HepG2 (cell line): ENCODE results near the gene ASB5. TPM values are rescaled to one million over a fixed set of nuclear protein-coding genes. Genes with fewer than 3 reads are reported as not detected.

Source experiments
- ATAC-seq: fragments of 200-7000 bp; cut with Tn5 transposase; 3 replicates; pipeline ENCODE4 v1.9.1; 2020; ENCODE audit warnings: mild to moderate bottlenecking, moderate library complexity
- BruUV-seq: library from RNA; stranded (reverse); fragments of 400-500 nt; replicated peaks from 2 replicates; lab custom pipeline; 2021; lab: Mats Ljungman, UMichigan
- CTCF ChIA-PET: fragments of 300-600 bp; formaldehyde crosslinking; extraction: SDS; loops from one replicate; lab custom pipeline; 2021; ENCODE audit warnings: low total read pairs, inconsistent platforms, low intra/inter-chr PET ratio; lab: Yijun Ruan, JAX
- POLR2A ChIA-PET: fragments of 350-600 bp; sonication (Branson Sonifier 250); formaldehyde crosslinking; loops from one replicate; lab custom pipeline; 2020; ENCODE audit warnings: antibody characterized with exemption, inconsistent platforms; lab: Yijun Ruan, JAX
- DNase-seq: peaks from one replicate; pipeline ENCODE4 v3.0.0-alpha.2; 2015; ENCODE audit warnings: low spot score
- FAIRE-seq: peaks from 3 replicates; lab custom pipeline; 2011; peaks lifted over from hg19 to GRCh38; lab: Jason Lieb, UNC
- H2AFZ ChIP-seq: one replicate; pipeline ENCODE4 v1.6.1; 2011; ENCODE audit warnings: low read length, inconsistent platforms
- H3K27ac ChIP-seq: fragments of 300-600 bp; 3 replicates; pipeline ENCODE4 v1.8.0; 2011; ENCODE audit warnings: mixed run types, mild to moderate bottlenecking, mixed read lengths, low read length, inconsistent platforms; ENCODE audit not compliant: insufficient read depth; ENCODE audit errors: extremely low read length
- H3K27me3 ChIP-seq, 2 experiments: fragments of 200-600 bp in 1 of 2; 2 replicates in 1 of 2; 3 replicates in 1 of 2; pipeline versions ENCODE4 v1.6.0 to v1.8.0; 2011; ENCODE audit warnings: low read length in 2 of 2, mild to moderate bottlenecking in 2 of 2, moderate library complexity in 2 of 2, inconsistent platforms in 1 of 2; ENCODE audit not compliant: insufficient read depth in 2 of 2, control insufficient read depth in 1 of 2
- H3K36me3 ChIP-seq, 2 experiments: fragments of 200-600 bp in 1 of 2; replicated peaks in 1 of 2; 2 replicates in 1 of 2; 3 replicates in 1 of 2; pipeline versions ENCODE4 v1.5.1 to v1.8.0; 2011; ENCODE audit warnings: low read length in 2 of 2, inconsistent platforms in 1 of 2; ENCODE audit not compliant: insufficient read depth in 2 of 2, control insufficient read depth in 1 of 2
- H3K4me1 ChIP-seq: 2 replicates; pipeline ENCODE4 v1.5.1; 2012; ENCODE audit warnings: low read length, inconsistent platforms; ENCODE audit not compliant: insufficient read depth
- H3K4me2 ChIP-seq: 2 replicates; pipeline ENCODE4 v1.6.0; 2011; ENCODE audit warnings: low read depth, low read length, inconsistent platforms
- H3K4me3 ChIP-seq, 3 experiments: fragments of 200-600 bp in 1 of 3; sonication (generic), shearing (Covaris generic) in 1 of 3; replicated peaks in 1 of 3; 2 replicates each; pipeline ENCODE4 v1.5.1; 2011 to 2016; ENCODE audit warnings: low read length in 3 of 3, inconsistent platforms in 2 of 3, low read depth in 2 of 3, mild to moderate bottlenecking in 2 of 3, control low read depth in 1 of 3, mixed read lengths in 1 of 3; ENCODE audit not compliant: insufficient read depth in 1 of 3
- H3K79me2 ChIP-seq: one replicate; pipeline ENCODE4 v1.6.1; 2011; ENCODE audit warnings: low read length, inconsistent platforms; ENCODE audit not compliant: insufficient read depth
- H3K9ac ChIP-seq: 2 replicates; pipeline ENCODE4 v1.6.0; 2011; ENCODE audit warnings: mild to moderate bottlenecking, low read depth, low read length, inconsistent platforms; ENCODE audit not compliant: insufficient read depth
- H3K9me3 ChIP-seq: 2 replicates; pipeline ENCODE4 v1.5.1; 2012; ENCODE audit warnings: mild to moderate bottlenecking, low read length
- H4K20me1 ChIP-seq: 2 replicates; pipeline ENCODE4 v1.6.0; 2011; ENCODE audit warnings: inconsistent platforms, mild to moderate bottlenecking, low read length, moderate library complexity; ENCODE audit not compliant: insufficient read depth
- FLYWCH1 ChIP-seq: sonication (generic); formaldehyde crosslinking; IDR thresholded peaks from 2 replicates; pipeline ENCODE4 v1.8.1; 2023; ENCODE audit warnings: mild to moderate bottlenecking, missing genetic modification reagents
- FOXJ3 ChIP-seq: sonication (generic); formaldehyde crosslinking; IDR thresholded peaks from 2 replicates; pipeline ENCODE4 v1.4.0; 2020; ENCODE audit warnings: missing genetic modification reagents, mild to moderate bottlenecking, borderline replicate concordance
- FOXP1 ChIP-seq, 2 experiments: fragments of 450-650 bp in 1 of 2; IDR thresholded peaks; 2 replicates each; pipeline ENCODE4 v1.6.1; 2017 to 2018; ENCODE audit warnings: antibody characterized with exemption in 1 of 2
- GZF1 ChIP-seq: sonication (generic); formaldehyde crosslinking; IDR thresholded peaks from 2 replicates; pipeline ENCODE4 v1.5.1; 2020; ENCODE audit warnings: mild to moderate bottlenecking, missing genetic modification reagents
- KLF15 ChIP-seq: sonication (generic); formaldehyde crosslinking; IDR thresholded peaks from 2 replicates; pipeline ENCODE4 v1.8.1; 2023; ENCODE audit warnings: borderline replicate concordance, mild to moderate bottlenecking, inconsistent platforms, missing genetic modification reagents, mixed read lengths
- THAP9 ChIP-seq: sonication (generic); formaldehyde crosslinking; IDR thresholded peaks from 2 replicates; pipeline ENCODE4; 2020; ENCODE audit warnings: missing genetic modification reagents, mild to moderate bottlenecking, borderline replicate concordance
- TMF1 ChIP-seq: sonication (generic); formaldehyde crosslinking; IDR thresholded peaks from 2 replicates; pipeline ENCODE4 v1.8.1; 2022; ENCODE audit warnings: low read depth, missing genetic modification reagents
- TSC22D2 ChIP-seq: sonication (generic); formaldehyde crosslinking; IDR thresholded peaks from 2 replicates; pipeline ENCODE4 v1.5.1; 2020; ENCODE audit warnings: missing genetic modification reagents, mild to moderate bottlenecking, borderline replicate concordance
- ZBTB3 ChIP-seq: sonication (generic); formaldehyde crosslinking; IDR thresholded peaks from 2 replicates; pipeline ENCODE4 v1.4.0; 2020; ENCODE audit warnings: low read depth, mild to moderate bottlenecking, moderate library complexity, missing genetic modification reagents, borderline replicate concordance
- ZBTB8A ChIP-seq: sonication (generic); formaldehyde crosslinking; IDR thresholded peaks from 2 replicates; pipeline ENCODE4 v1.4.0; 2020; ENCODE audit warnings: mild to moderate bottlenecking, low read depth, missing genetic modification reagents, borderline replicate concordance
- ZMAT5 ChIP-seq: sonication (generic); formaldehyde crosslinking; IDR thresholded peaks from 2 replicates; pipeline ENCODE4 v1.5.0; 2020; ENCODE audit warnings: mild to moderate bottlenecking, low read depth, missing genetic modification reagents, borderline replicate concordance
- ZNF468 ChIP-seq: sonication (generic); formaldehyde crosslinking; IDR thresholded peaks from 2 replicates; pipeline ENCODE4 v1.8.0; 2022; ENCODE audit warnings: mild to moderate bottlenecking, moderate library complexity, missing genetic modification reagents
- ZNF570 ChIP-seq: sonication (generic); formaldehyde crosslinking; IDR thresholded peaks from 2 replicates; pipeline ENCODE4 v1.4.0; 2020; ENCODE audit warnings: mild to moderate bottlenecking, missing genetic modification reagents, borderline replicate concordance
- ZNF589 ChIP-seq: sonication (generic); formaldehyde crosslinking; conservative IDR thresholded peaks from 2 replicates; pipeline ENCODE4 v1.8.0; 2022; ENCODE audit warnings: mild to moderate bottlenecking, moderate library complexity, missing genetic modification reagents
- ZNF841 ChIP-seq: sonication (generic); formaldehyde crosslinking; IDR thresholded peaks from 2 replicates; pipeline ENCODE4 v1.8.1; 2023; ENCODE audit warnings: missing genetic modification reagents, borderline replicate concordance
- WGBS: methylation state at CpG from one replicate; pipeline ENCODE4 v1.1.6; 2017; ENCODE audit warnings: low lambda C conversion rate; 5-methylcytosine and 5-hydroxymethylcytosine counted together
- in situ Hi-C: cut with HindIII; loops from 2 replicates; pipeline ENCODE4 v1.10.0; 2017; ENCODE audit warnings: low pct_unique_long_range_greater_than_20kb; ENCODE audit not compliant: extremely low pct_ligation_motif_present
- intact Hi-C: fragments of 100-400 bp; cut with micrococcal nuclease; formaldehyde crosslinking; loops from one replicate; pipeline ENCODE4 v1.10.0; 2022; ENCODE audit not compliant: unreplicated experiment
- polyA plus RNA-seq, 8 experiments: library from polyadenylated mRNA; depleted of rRNA in 3 of 8; stranded (reverse) in 7 of 8; unstranded in 1 of 8; fragments of >200 nt; fragmentation: Illumina TruSeq in 4 of 8; extraction: Trizol in 4 of 8; gene quantifications; 2 replicates each; pipeline versions ENCODE4 v1.2.1 to v1.2.3, GENCODE V29; 2011 to 2016; ENCODE audit warnings: low read depth in 4 of 8, missing spikeins in 1 of 8, mixed read lengths in 1 of 8; ENCODE audit not compliant: insufficient read depth in 1 of 8
- total RNA-seq, 5 experiments: library from RNA; depleted of rRNA; stranded (reverse); fragments of >200 nt; fragmentation: Illumina TruSeq; extraction: Trizol; gene quantifications; 2 replicates each; pipeline ENCODE4 v1.2.3, GENCODE V29; 2016; ENCODE audit warnings: low read depth in 1 of 5

Gene ASB5
- total and polyA plus RNA-seq, 2 of the 13 experiments (the other 11 are each of a cell fraction or from before 2014, with no cell fraction given): not detected

GRCh38 chr4:176198316-176198903 is 70.6 kb downstream of the ASB5 start:
- no peak for ATAC-seq
- no peak for DNase-seq
- intact Hi-C loops: loop anchor here (5.0 kb wide), 1 partner anchor 124 kb away; no protein-coding TSS in a partner anchor
- 14% methylated on average over 7 of the region's 8 CpGs for WGBS
- Histone ChIP-seq H4K20me1 (no peaks in the 10 kb centered on the region), H3K9me3 (no peaks in the 10 kb centered on the region), H3K27ac (no peak overlapping the region), H3K27me3 (peaks cover 1 to 6% of the 10 kb centered on the region in 2 experiments; a peak in 2 of 5 replicates), H3K79me2 (no peaks in the 10 kb centered on the region), H2AFZ (no peak overlapping the region), H3K36me3 (no peaks in the 10 kb centered on the region), H3K4me1 (no peaks in the 10 kb centered on the region; the same call in 1 of the 2 replicates), H3K9ac (no peak overlapping the region), H3K4me3 (no peak overlapping the region), H3K4me2 (no peak overlapping the region)
- ChIA-PET POLR2A (no interaction called here), CTCF (no interaction called here)
- in situ Hi-C loops: loop anchor here (10.0 kb wide), 1 partner anchor 116 kb away; the partner anchor contains the start of gene SPCS3
- FAIRE-seq: no peak
- no TSS peak for BruUV-seq
- TF ChIP-seq ZNF841 (CRISPR knock-in tag) (no peak), ZBTB3 (CRISPR knock-in tag) (no peak), TMF1 (CRISPR knock-in tag) (no peak), FOXP1 (IDR thresholded peaks at IDR 0.05) (no peak), FOXP1 (CRISPR knock-in tag; IDR thresholded peaks at IDR 0.05) (no peak), ZMAT5 (CRISPR knock-in tag) (no peak), ZBTB8A (CRISPR knock-in tag) (no peak), ZNF570 (CRISPR knock-in tag) (no peak), THAP9 (CRISPR knock-in tag) (no peak), FLYWCH1 (CRISPR knock-in tag) (no peak), ZNF589 (CRISPR knock-in tag) (no peak), TSC22D2 (no peak), ZNF468 (CRISPR knock-in tag) (no peak), GZF1 (CRISPR knock-in tag) (no peak), FOXJ3 (no peak), KLF15 (CRISPR knock-in tag) (no peak)
